NCI-H1930 (cell line): ENCODE measurements around the gene HSPA9.
"Not testable (repeated sequence)": the region's sequence is repeated elsewhere in the genome, so short reads cannot be mapped to it uniquely, and the experiment has no call there.

ENCODE experiments used
- DNase-seq, 2 experiments: peaks; one replicate each; lab custom pipeline; 2025; lab: John Stamatoyannopoulos, UW

The HSPA9 gene

DNA sequence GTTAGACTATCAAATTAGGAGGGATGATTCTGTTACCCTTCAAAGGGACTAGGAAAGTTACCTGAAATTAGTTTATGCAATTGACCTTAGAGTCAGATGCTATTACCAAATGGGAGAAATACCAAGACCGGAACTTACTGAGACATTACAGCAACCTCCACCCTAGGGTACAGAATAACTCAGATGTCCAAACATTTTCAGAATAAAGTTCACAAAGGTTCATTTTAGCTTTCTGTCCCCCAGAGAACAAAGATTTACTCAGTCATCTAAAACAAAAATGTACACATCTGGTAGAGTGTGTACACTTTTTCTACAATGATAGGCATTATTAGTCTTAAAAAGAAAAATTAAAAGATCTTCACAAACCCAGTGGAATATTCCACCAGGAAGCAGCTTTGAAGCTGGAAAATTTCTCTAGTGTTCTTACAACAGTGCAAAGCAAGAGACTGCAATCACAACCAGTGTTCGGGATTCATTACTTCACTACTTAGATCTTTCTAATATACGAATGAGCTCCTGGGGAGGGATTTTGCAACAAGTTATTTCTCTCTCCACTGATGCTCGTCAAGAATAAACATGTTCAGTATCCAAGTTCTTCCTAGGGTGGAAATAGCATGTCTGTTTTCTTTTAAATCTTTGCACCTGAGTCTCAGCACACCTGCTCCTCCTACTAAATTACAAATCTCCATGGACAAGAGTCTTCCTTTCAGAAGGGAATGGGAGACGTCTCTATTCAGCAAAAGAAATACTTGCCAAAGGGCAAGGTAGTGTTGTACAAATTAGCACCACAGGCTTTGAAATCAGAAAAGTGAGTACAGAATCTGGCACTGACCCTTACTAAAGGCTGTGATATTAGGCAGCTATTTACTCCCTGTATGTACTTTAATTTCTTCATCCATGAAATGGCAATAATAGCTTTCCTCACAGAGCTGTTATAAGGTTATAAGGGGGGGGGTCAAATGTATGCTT is 40.9 kb downstream of the HSPA9 start:
- no peak for DNase-seq

DNA sequence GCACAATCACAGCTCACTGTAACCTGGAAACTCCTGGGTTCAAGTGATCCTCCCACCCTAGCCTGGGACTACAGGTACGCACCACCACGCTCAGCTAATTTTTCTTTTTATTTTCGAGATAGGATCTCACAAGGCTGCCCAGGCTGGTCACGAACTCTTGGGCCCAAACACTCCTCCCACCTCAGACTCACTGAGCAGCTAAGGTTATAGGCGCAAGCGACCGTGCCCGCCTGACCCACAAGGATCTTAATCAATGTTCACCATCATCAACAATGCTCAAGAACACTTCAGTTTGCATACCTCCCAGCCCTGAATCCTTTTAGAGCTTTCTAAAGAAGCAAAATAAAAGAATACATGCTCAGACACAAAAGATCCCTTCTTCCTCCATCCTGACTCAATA is 45.4 kb downstream of the HSPA9 start:
- DNase-seq: no peak

- no peak for DNase-seq
These were observed 46.3 kb downstream of the HSPA9 start for GRCh38 chr5:138528744-138529469.

DNA sequence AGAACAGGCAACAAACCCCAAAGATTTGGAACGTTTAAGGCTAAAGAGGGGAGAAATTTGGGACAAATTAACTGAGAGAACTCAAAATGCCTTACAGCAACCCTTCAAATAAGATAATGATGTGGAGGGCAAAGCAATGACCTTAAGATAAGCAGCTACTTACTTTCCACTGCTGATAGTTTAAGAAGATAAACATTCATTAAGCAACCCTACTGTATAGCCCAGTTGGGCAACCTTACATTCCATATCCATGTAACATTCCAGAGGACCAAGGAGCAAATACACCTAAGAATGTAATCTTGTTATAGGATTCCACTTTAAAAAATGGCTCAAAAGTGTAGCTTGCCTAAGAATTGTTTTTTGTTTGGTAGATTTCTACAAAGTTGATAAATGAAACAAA is 47.0 kb downstream of the HSPA9 start:
- DNase-seq: no peak

DNA sequence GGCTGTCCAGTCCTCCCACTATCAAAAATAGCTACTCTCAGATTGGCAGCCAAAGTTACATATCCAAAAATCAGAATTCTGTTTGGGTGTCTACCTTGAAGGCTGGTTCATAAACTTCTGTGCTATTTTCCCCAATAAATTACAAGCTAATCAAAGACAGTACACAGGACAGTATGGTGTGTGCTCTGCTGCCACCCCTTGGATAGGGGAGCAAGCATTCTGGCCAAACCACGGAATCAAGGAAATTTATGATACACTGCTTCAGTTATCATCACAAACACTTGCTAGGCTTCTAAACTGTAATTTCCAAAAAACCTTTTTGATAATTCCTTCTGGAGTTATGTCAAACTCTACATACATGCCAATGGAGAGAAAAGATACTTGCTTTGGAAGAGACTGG is 48.0 kb downstream of the HSPA9 start:
- no peak for DNase-seq

DNA sequence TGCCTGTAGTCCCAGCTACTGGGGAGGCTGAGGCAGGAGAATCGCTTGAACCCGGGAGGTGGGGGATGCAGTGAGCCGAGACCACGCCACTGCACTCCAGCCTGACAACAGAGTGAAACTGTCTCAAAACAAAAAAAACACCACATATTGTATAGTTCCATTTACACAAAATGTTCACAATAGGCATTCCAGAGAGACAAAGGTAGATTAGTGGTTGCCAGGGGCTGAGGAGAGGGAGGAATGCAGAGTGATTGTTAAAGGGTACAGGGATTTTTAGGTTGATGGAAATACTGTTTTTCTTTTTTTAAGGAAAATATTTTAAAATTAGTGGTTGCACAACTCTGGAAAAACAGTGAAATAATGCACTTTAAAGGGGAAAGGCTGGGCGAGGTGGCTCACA is 51.8 kb downstream of the HSPA9 start:
- no peak for DNase-seq

DNA sequence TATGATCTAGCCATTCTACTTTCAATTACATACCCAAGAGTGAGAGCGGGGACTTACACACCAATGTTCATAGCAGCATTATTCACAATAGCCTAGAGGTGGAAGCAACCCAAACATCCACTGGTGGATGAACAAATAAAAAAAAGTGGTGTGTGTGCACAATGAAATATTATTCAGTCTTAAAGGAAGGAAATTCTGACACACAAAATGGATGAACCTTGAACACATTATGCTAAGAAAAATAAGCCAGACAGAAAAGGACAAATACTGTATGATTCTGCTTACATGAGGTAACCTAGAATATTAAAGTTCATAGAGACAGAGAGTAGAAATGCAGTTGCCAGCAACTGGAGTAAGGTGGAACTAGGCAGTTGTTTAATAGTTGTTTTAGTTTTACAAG is 54.2 kb downstream of the HSPA9 start:
- DNase-seq: no peak

DNA sequence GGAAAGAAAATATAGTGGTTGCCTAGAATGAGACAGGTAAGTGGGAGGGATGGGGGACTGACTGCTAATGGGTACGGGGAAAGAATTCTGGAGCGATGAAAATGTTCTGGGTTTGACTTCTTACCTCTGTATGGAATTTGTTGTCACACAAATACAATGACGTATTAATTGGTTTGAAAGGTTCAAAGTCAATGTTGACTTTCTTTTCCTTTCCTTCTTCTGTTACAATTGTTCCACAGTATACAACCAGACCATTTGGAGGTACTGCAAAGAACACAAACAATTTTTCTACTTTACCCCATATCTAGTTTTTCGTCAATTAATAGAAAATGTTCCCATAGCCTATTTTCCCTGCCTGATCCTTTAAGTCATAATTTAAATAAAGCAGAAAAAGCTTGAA is 57.8 kb downstream of the HSPA9 start:
- DNase-seq: no peak

GRCh38 chr5:138515556-138516245 is 59.5 kb downstream of the HSPA9 start:
- DNase-seq: no peak

- DNase-seq: no peak
These were observed 61.2 kb downstream of the HSPA9 start for GRCh38 chr5:138514021-138514420.

- no peak for DNase-seq
These were observed 66.2 kb downstream of the HSPA9 start for GRCh38 chr5:138508958-138509357.

DNA sequence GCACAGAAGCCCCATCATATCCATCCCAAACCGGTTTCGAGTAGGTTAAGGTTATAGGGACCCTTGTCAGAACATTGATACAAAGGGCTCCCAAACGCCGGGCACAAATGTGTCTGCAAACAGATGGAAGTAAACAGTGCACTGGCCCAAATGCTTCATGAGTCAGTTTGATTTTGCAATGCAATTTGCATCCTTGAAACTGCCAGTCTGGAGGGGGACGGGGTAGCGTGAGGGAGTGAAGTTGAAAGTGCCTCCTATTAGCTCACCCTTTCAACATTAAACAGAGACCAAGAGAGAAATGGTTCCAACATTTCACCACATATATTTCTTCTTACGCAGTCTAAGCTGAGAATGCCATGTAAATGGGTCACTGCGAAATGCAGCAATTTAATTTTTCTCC is 67.7 kb downstream of the HSPA9 start:
- DNase-seq: not testable (repeated sequence)

- DNase-seq: no peak
These were observed 68.6 kb downstream of the HSPA9 start for GRCh38 chr5:138506370-138507306.

- DNase-seq: no peak
These were observed 70.4 kb downstream of the HSPA9 start for GRCh38 chr5:138504799-138505198.
